NCI-H2029 (cell line): Measurements from ENCODE around the gene EEF1AKMT1.

ENCODE experiments used
- DNase-seq: peaks from one replicate; lab custom pipeline; 2025; lab: John Stamatoyannopoulos, UW

EEF1AKMT1 gene

GRCh38 chr13:20773194-20774080 is at the start of gene EEF1AKMT1:
EEF1AKMT1 (minus strand) TSS chr13:20773961; CDS start chr13:20757598, 16,363 bp downstream.
- DNase-seq = peak; percentile 65

DNA sequence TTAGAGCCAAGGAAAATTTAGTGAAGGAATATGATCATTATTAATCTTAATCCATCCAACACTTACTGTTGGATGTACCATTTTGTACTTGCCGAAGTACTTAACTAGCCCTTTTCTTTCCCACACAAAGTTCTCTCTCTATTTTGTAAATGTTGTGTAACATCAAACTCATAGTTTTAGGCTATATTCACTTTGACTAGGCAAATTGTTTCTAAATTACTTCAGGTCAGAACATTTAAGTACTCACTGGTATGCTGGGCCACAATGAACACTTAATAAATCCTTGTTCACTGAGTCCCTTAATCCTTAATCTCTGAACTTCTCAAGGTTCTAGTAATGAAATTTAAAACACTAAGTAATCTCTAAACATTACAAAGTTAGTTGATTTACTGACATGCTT is 49.3 kb upstream of the EEF1AKMT1 start:
- DNase-seq = no peak

DNA sequence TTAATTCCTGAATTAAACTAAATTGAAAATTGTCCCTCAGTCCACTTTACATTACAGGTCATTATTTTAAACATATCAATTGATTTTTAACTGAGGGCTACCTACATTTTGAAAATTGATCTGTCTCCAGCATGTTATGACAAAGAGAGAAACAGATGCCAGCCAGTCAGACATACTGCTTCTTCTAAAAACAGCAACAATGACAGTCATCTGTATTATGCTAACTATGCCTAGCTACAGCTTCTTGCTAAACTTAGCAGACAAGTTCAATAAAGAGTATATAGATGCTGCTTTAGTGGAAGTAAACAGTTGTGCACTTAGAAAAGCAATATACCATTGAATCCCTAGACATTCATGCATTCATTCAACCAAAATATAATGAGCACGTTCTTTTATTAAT is 48.6 kb upstream of the EEF1AKMT1 start:
- no peak for DNase-seq

GRCh38 chr13:20819715-20820114 is 46.0 kb upstream of the EEF1AKMT1 start:
- DNase-seq = no peak

- DNase-seq = no peak
These were observed 41.7 kb upstream of the EEF1AKMT1 start for GRCh38 chr13:20815464-20815863.

DNA sequence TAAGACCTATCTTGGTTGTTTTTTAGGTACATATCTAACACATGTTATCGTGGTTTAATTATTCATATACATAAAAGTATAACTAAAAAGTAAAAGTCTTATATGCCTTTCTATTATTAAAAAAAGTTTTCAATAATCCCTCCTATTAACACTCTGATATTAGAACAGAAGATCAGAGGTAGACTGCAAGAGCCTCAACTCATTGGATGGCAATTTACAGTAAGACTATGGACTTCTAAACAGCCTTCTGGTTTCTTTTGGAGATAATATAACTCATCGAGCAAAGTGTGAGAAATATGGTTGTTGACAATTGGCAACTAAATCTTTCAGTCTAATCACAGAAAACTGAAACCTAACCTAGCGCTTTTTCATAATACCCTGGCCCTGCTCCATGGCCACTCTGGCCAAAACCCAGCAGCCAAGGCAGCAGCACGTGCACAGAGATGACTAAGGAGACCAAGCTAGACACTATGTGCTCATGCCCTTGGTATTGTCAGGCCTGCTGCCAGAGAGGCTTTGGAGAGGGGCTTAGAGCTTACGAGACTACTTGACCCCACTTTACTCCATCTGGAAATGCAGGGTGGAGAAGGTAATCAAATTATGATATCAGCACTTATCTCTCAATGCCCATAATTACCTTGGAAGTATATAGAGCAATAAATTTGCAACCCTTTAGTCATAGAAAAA is 40.6 kb upstream of the EEF1AKMT1 start:
- DNase-seq = peak; percentile 62

GRCh38 chr13:20812890-20813289 is 39.1 kb upstream of the EEF1AKMT1 start:
- DNase-seq = no peak

DNA sequence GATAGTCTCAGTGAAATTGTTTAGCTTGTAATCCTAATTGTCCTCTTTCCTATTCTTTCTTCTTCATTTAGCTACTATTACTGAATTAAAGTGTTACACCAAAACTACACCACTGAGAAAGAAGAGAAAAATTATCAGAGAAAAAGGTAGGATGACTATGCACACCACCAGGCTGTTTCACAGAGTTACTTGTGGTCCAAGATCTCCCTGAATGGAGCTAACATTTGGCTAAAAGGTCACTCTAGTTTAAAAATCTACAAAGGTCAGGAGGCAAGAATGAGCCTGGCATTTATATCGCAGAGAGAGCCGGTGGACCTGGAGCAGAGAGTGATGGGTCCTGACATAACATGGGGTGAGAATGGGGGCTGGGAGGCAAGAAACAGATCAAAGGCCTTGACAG is 37.0 kb upstream of the EEF1AKMT1 start:
- DNase-seq = no peak

- no peak for DNase-seq
These were observed 35.1 kb upstream of the EEF1AKMT1 start for GRCh38 chr13:20808874-20809273.

DNA sequence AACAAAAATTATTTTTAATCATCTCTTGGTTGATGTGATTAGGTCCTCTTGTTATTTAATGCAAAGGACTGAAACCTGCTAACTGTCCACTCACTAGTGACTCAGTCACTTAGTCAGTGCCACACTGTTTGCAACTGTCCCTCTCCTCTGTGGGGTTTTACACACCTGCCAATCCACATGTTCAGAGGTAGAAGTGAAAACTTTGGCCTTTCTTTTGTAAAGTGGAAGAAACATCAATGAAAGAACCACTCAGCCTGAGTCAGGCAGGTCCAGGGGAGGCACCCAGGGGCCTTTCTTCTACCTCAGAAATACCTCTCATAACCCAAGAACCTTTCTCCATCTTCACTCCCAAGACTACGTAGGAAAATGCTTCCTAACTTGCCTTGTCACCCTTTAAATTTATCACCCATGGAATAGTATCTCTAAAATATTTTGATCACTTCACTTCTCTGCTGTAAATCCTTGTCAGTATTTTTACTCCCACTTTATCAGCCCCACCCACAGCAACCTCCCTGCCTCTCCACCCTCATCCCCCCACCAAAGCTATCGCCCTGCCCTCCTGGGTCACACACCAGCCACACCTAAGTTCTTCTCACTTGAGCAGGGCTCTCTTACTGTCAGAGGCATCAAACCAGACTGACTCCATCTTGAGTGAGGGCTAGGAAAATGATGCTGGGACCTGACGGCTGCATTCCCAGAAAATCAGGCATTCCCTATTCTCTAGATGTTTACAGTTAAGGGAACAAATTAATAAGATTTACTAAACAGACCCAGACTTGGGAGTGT is 29.6 kb upstream of the EEF1AKMT1 start:
- no peak for DNase-seq

DNA sequence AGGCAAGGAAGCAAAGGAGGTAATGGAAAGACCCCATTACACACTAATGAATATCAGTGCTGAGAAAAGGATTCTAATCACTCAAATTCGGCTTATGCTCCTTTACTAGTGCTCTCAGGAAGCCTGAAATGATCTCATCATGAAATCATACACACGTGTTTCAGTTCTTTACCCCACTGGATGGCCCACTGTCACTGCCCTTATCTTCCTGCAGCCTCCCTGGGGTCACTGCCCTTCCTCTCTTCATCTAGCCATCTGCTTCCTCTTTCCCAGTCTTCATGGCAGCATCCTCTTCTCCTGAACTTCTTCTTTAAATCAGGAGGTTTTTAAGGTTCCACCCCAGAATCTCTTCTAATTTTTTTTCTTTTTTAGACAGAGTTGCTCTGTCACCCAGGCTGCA is 27.9 kb upstream of the EEF1AKMT1 start:
- no peak for DNase-seq

DNA sequence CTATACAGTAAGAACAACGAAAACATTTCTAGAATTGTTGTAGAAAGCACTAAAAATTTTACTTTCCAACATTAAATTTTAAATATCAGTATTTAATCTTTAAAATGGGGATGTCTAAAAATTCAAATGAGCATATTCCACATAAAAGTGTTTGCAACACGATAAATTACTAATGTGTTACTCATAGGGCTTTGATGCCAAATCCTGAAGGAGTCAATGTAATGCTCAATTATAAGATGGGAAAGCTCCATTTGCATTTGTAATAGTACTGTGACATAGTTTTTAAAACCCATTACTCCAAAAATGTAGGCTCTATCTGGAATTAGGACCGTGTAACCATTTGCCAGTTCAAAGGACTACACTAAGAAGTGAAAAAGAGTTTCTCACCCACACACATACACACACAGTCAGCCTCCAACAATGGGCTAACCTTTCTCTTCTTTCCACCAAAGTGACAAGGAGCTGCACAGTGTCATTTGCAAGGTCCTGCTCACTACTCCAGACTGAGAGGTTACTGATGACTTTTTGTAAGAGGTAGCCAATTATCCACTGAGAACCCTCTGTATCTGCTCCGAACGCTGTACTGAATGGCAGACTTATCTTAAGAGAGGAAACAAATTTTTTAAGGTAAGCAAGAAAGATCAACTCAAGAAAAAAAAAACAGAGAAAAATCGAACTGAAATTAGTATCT is 26.1 kb upstream of the EEF1AKMT1 start:
- DNase-seq = no peak

DNA sequence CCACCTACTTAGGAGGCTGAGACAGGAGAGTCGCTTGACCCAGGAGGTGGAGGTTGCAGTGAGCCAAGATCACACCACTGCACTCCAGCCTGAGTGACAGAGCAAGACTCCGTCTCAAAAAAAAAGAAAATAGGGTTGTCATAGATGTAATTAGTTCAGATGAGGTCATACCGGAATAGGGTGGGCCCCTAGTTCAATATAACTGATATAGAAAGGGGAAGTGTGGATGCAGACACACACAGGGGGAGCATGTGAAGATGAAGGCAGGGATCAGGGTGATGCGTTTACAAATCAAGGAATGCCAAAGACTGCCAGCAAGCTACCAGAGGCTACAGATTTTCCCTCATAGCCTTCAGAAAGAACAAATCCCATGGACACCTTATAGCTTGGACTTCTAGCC is 24.3 kb upstream of the EEF1AKMT1 start:
- DNase-seq = no peak

DNA sequence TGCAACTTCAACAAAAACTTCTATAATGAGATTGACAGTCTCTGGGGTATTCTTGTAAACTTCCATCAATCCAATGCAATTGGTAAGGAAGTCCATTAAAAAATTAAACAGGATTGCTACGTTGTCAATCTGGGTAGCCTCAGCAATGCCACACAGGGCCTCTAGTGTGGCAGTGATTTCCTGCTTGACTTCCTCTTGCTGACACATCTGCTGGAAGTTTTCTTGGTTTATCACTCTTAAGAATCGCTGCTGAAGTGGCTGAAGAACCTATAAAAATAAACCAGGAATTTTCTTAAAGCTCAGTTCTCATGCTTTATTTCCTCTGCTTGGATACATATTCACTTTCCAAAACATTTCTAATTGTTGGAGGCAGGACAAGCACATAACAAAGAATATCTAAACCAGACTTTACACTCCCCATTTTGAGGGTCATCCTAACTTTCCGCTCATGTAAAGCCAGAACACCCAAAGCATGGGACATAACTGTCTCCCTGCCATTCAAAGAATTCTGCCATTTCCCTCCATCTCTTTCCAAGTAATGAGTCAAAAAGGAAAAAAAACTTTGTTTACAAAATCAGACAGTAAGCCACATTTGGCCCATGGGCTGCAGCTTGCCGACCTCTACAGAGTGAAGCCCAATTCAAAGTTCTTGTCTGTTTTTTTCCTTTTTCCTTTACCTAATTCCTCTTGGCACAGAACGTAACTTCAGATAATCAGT is 23.2 kb upstream of the EEF1AKMT1 start:
- DNase-seq = no peak

DNA sequence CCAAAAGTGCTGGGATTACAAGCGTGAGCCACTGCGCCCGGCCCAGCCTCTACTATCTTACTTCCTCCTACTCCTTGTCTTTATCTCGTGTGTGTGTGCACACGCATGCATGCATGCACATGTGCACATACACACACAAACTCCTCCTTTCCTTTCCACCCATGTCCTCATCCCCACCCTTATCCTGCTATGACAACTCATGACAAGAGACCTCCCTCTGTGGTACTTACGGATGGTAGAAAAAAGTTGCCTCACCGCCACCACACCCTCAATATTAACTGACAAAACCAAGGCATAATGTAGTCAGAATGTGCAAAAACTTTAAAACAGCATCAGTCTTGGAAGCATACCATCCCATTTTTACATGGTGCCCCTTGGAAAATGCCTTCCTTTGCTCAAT is 15.9 kb upstream of the EEF1AKMT1 start:
- DNase-seq = no peak

- DNase-seq = no peak
These were observed 14.6 kb upstream of the EEF1AKMT1 start for GRCh38 chr13:20788312-20788711.

- no peak for DNase-seq
These were observed 13.4 kb upstream of the EEF1AKMT1 start for GRCh38 chr13:20787180-20787579.

GRCh38 chr13:20782116-20782708 is 8.5 kb upstream of the EEF1AKMT1 start:
- no peak for DNase-seq

- DNase-seq = no peak
These were observed 6.6 kb upstream of the EEF1AKMT1 start for GRCh38 chr13:20780317-20780716.

DNA sequence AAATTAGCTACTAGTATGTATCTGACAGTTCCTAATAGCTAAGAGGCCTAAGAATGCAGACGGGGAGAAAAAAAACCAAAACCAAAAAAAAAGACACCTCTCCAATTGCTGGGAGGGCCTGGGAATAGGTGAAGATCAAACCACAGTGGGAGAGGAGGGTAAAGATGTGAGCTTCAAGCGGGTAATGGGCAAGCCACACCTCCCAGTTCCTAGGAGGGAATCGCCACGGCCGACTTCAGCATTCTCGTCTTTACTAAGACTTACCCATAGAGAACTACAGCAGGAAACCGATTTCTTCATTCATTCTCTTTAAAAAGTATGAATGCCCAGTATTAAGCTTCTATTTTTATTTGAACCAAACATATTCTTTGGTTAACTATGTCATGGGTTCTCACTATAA is 5.6 kb upstream of the EEF1AKMT1 start:
- no peak for DNase-seq

GRCh38 chr13:20778311-20778710 is 4.5 kb upstream of the EEF1AKMT1 start:
- no peak for DNase-seq
